HG03378 (cell line): Measurements from ENCODE around the gene MLST8.
"Not testable (repeated sequence)": the region's sequence is repeated elsewhere in the genome, so short reads cannot be mapped to it uniquely, and the experiment has no call there.

ENCODE experiments used
- ATAC-seq: cut with Tn5 transposase; IDR thresholded peaks from one replicate; pipeline ENCODE4 v1.9.1; 2021; ENCODE audit warnings: mild to moderate bottlenecking, moderate library complexity; ENCODE audit not compliant: unreplicated experiment

Gene MLST8

GRCh38 chr16:2190002-2190658 lies 15.1 kb upstream of the MLST8 start:
- ATAC-seq, result no peak

DNA sequence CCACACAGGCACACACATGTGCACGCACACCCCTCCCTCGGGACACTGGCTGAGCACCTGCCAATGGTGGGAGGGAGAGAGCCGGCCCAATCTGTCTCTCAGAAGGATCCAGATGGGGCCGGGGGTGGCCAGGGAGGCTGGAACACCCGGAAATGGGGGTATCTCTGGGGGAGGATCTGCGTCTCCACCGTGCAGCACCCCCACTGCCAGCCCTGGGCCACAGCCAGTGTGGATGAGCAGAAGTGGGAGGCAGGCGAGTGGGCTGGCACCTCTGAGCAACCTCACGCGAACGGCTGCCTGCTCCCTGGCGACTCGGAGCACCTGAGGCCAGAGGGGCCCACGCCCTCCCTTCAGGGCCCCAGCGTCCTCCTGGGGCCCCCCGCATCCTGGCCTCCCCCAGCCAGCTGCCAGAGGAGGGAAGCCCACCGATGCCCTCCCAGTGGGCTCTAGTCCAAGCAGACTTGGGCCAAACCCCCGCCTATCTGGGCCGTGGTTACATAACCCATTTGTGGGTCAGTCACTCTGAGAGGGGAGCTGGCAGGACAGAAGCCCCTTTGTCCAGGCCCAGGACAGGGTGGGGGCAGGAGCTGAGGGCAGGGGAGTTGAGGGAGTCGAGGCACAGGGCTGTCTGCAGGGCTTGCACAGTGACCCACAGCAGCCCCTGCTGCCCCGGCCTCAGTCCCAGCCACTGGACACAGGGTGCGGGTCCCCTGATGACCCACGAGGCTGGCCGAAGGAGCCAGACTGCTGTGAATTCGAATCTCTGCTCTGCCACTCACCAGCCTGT lies 14.4 kb upstream of the MLST8 start:
- no peak for ATAC-seq

DNA sequence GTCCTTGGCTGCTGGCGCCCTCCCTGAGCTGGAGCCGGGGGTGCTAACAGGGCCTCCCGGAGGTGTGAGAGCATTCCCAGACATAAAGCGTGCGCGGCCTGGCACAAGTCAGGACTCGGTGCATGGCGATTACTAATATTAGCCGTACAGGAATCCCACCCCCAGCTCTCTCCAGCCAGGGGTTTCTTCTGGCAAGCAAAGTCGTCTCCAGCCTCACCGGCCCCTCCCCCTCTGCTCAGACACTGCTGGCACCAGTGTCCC lies 13.9 kb upstream of the MLST8 start:
- ATAC-seq, result no peak

GRCh38 chr16:2194166-2194834 lies 11.0 kb upstream of the MLST8 start:
- ATAC-seq, result no peak

DNA sequence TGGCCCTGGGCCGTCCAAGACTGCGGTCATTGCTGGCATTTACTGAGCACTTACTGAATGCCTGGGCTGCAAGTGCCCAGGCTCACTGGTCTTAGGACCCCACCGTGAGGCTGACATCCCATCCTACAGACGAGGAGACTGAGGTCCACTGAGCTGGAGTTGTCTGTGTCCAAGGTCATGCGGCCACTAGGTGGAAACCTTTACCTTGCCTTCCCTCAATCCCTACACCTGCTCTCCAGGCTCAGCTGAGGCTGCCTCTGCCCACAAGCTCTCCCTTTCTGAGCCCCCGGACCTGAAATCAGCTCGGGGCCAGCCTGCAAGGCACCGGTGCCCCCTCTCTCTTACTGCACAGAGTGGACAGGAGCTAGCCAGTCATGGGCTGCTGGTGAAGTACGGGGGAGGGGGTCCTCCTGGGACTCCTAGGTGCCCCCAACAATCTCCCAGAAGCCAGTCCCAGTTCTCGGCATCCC lies 10.4 kb upstream of the MLST8 start:
- no peak for ATAC-seq

GRCh38 chr16:2195322-2196161 lies 9.7 kb upstream of the MLST8 start:
- ATAC-seq, result no peak

DNA sequence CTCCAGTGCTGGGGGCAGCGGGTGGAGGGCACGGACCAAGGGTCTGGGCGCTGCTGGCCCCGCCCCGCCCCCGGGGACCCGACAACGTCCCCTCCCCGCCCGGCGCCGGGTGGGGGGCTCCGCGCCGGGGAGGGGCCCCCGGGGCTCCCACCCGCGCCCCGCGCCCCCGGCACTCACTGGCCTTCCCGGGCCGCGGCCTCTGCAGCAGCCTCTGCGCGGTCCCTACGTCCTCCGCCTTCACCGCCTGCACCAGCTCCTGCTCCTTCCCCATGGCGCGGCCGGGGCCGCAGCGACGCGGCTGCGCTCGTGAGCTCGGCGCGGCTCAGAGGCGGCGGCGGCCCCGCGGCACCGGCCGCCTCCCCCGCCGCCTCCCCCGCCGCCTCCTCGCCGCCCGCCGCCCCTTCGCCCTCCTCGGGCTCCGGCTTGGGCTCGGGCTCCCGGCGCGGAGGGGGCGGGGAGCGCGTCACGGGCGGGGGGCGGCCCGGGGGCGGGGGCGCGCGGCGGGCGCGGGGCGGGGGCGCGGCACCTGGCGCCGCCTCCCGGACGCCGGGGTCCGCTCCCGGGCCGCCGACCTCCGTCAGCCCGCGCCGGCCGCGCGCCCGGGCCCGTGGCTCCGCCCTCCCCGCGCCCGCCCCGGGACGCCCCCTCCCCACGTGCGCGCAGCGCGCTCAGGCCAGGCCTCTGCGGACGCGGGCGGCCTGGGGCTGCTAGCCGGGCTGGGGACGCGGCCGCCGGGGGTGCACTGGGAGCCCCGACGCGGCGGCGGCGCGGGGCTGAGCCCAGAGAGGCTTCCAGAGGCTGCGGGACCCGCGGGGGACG lies 8.9 kb upstream of the MLST8 start, which contains the start of gene CASKIN1:
Gene CASKIN1 (minus strand): TSS at position 444 of the 819 bp plus-strand sequence. CDS start 173 bp downstream, at position 271.
- no peak for ATAC-seq

- ATAC-seq, result no peak
These were observed 8.2 kb upstream of the MLST8 start for GRCh38 chr16:2196981-2197511.

- ATAC-seq, result no peak
These were observed 7.5 kb upstream of the MLST8 start for GRCh38 chr16:2197765-2198164.

DNA sequence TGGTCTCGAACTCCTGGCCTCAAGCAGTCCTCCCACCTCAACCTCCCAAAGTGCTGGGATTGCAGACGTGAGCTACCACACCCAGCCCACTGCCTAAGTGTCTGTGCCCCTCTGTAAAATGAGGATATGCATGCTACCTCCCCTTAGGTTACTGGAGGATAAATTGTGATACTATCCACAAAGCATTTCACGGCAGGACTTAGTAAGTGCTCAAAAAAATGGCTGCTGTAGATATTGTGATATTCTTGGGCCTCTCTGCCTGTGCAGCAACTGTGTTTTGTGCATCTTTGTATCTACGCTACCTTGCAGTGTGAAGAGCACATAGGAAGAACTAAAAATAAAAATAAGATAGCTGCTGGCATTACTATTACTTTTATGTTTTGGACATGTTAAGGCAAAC lies 7.0 kb upstream of the MLST8 start:
- ATAC-seq, result no peak

- ATAC-seq, result no peak
These were observed 6.2 kb upstream of the MLST8 start for GRCh38 chr16:2199095-2199494.

DNA sequence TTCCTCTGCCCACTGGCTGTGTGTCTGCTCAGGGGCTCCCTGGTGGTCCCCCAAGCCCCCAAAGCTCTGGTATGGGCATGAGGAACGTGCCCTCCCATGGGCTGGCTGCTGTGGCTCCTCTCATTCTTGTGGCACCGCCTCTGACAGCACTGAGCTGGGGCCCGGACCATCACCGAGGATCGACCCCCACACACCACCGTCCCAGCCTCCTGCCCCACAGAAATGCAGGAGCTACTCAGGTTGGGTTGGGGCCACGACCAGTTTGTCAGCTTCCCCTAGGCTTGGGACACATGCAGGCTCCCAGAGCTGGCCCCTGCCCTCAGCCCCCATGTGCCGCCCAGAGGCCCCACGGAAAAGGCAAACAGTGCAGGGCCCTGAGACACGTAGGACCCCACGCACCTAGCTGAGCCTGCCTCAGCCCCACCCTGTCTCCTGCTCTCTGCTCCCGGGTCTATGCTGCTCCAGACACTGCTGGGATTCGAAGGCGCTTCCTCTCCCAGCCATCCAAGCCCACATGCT lies 5.6 kb upstream of the MLST8 start:
- ATAC-seq, result no peak

DNA sequence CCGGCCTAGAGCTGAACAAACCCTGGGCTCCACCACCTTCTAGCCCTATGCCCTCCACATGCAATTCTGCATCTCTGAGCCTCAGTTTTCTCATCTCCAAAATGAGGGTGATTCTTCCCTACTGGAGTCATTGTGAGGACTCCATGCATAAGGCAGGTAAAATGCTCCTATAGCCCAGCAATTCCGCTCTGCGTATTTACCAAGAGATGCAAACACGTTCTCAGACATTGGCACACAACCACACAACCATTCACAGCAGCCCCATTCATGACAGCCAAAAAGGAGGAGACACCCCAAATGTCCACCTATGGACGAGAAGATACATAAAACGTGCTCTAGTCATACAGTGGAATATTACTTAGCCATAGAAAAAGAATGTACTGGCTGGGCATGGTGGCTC lies 4.9 kb upstream of the MLST8 start:
- ATAC-seq, result no peak

- not testable (repeated sequence) for ATAC-seq
These were observed 2.0 kb upstream of the MLST8 start for GRCh38 chr16:2203119-2203688.

- no peak for ATAC-seq
These were observed 694 bp upstream of the MLST8 start for GRCh38 chr16:2204416-2205103.

DNA sequence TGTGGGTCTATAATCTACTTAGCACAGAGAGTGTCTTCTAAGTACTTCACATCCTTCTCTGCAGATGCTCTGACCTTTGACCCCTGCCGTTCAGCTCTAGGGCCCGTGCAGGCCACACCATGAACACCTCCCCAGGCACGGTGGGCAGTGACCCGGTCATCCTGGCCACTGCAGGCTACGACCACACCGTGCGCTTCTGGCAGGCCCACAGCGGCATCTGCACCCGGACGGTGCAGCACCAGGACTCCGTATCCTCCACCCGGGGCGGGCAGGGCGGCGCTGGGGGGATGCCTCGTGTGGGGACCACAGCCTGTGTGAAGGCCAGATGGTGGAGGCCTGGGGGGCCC lies 686 bp downstream of the MLST8 start:
- ATAC-seq, result peak; percentile 25

DNA sequence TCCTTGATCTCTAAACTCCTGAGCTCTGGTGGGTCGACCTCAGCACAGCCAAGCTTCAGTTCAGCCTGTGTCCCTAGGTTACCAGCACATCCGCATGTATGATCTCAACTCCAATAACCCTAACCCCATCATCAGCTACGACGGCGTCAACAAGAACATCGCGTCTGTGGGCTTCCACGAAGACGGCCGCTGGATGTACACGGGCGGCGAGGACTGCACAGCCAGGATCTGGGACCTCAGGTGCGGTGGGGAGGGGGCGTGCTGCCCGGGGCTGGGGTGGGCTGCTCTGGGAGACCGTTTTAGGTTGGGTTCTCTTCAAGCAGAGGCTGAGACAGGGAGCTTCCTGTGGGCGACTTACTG lies 1.1 kb downstream of the MLST8 start:
- ATAC-seq, result no peak

DNA sequence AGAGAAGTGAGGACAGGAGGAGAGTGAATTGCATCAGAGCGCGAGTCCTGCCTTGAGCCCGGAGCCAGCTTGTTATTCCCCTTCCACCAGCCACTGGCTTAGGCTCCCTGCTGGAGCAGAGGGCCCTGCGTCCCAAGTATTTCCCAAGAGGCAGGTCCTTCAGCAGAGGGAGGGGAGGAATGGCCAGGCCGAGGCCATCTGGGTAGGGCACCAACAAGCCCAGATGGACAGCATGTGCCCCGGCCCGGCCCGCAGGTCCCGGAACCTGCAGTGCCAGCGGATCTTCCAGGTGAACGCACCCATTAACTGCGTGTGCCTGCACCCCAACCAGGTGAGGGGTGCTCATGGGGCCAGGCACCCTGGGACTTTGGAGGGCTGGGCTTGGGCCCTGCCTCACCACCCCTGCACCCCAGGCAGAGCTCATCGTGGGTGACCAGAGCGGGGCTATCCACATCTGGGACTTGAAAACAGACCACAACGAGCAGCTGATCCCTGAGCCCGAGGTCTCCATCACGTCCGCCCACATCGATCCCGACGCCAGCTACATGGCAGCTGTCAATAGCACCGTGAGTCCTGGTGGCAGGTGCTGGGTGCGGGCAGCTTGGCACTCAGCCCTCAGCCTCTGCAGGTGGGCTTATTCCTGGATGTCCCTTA lies 1.7 kb downstream of the MLST8 start:
- ATAC-seq, result no peak

- no peak for ATAC-seq
These were observed 2.6 kb downstream of the MLST8 start for GRCh38 chr16:2207872-2208271.
